HEK293 (cell line): ENCODE measurements around the gene EIF4E2.

Experiments used
- CTCF ChIA-PET: fragments of 350-600 bp; formaldehyde crosslinking; extraction: SDS; loops from one replicate; lab custom pipeline; 2021; ENCODE audit warnings: antibody characterized with exemption; lab: Yijun Ruan, JAX
- POLR2A ChIA-PET: fragments of 300-600 bp; formaldehyde crosslinking; extraction: SDS; loops from one replicate; lab custom pipeline; 2020; ENCODE audit warnings: antibody characterized with exemption, inconsistent platforms; lab: Yijun Ruan, JAX
- H3K27ac ChIP-seq: fragments of 200-500 bp; sonication (Bioruptor generic); 2 replicates; pipeline ENCODE4 v1.5.1; 2014; ENCODE audit warnings: low read depth, low read length, control low read depth, inconsistent platforms; ENCODE audit errors: extremely low read depth
- H3K36me3 ChIP-seq, 2 experiments: fragments of 200-500 bp in 1 of 2; sonication (Bioruptor generic) in 1 of 2; 1 replicate in 1 of 2; 2 replicates in 1 of 2; pipeline ENCODE4 v1.5.1; 2014 to 2017; ENCODE audit warnings: inconsistent platforms in 2 of 2, low read length in 2 of 2; ENCODE audit not compliant: control insufficient read depth in 2 of 2, insufficient read depth in 1 of 2
- H3K4me1 ChIP-seq: fragments of 200-500 bp; sonication (Bioruptor generic); 2 replicates; pipeline ENCODE4 v1.5.1; 2014; ENCODE audit warnings: mild to moderate bottlenecking, low read length, inconsistent platforms; ENCODE audit not compliant: control insufficient read depth, insufficient read depth
- H3K4me3 ChIP-seq: 2 replicates; pipeline ENCODE4 v1.5.1; 2011; ENCODE audit warnings: low read depth, mild to moderate bottlenecking, control low read depth, low read length, moderate library complexity
- H3K9me3 ChIP-seq: fragments of 200-500 bp; sonication (Bioruptor generic); 2 replicates; pipeline ENCODE4 v1.5.1; 2014; ENCODE audit warnings: low read depth, low read length, inconsistent platforms; ENCODE audit not compliant: control insufficient read depth, insufficient read depth
- FEZF1 ChIP-seq: fragments of 450-650 bp; formaldehyde crosslinking; IDR thresholded peaks from 2 replicates; pipeline ENCODE4 v1.5.1; 2016; ENCODE audit warnings: missing biosample characterization, missing genetic modification characterization
- GLI2 ChIP-seq: fragments of 450-650 bp; formaldehyde crosslinking; IDR thresholded peaks from 2 replicates; pipeline ENCODE4; 2017; ENCODE audit warnings: missing biosample characterization, missing genetic modification characterization, low read depth, borderline replicate concordance
- GLIS2 ChIP-seq: fragments of 450-650 bp; formaldehyde crosslinking; IDR thresholded peaks from 2 replicates; pipeline ENCODE4 v1.5.1; 2016; ENCODE audit warnings: missing biosample characterization, missing genetic modification characterization
- KLF9 ChIP-seq: fragments of 450-650 bp; formaldehyde crosslinking; IDR thresholded peaks from 2 replicates; pipeline ENCODE4 v1.5.1; 2016; ENCODE audit warnings: missing biosample characterization, missing genetic modification characterization, low read depth
- SALL2 ChIP-seq: fragments of 450-650 bp; formaldehyde crosslinking; IDR thresholded peaks from 2 replicates; pipeline ENCODE4 v1.5.0; 2017; ENCODE audit warnings: missing biosample characterization, mild to moderate bottlenecking, missing genetic modification characterization, borderline replicate concordance
- YY1 ChIP-seq: fragments of 450-650 bp; formaldehyde crosslinking; IDR thresholded peaks from 2 replicates; pipeline ENCODE4 v1.5.1; 2018; ENCODE audit warnings: missing biosample characterization, missing genetic modification characterization
- ZEB2 ChIP-seq: fragments of 450-650 bp; formaldehyde crosslinking; IDR thresholded peaks from 2 replicates; pipeline ENCODE4 v1.5.1; 2016; ENCODE audit warnings: missing biosample characterization, missing genetic modification characterization
- ZNF146 ChIP-seq: fragments of 450-650 bp; formaldehyde crosslinking; IDR thresholded peaks from 2 replicates; pipeline ENCODE4 v1.5.1; 2016; ENCODE audit warnings: missing biosample characterization, missing genetic modification characterization
- ZNF184 ChIP-seq: fragments of 450-650 bp; IDR thresholded peaks from 2 replicates; pipeline ENCODE4 v1.5.1; 2018; ENCODE audit warnings: missing biosample characterization, mild to moderate bottlenecking, missing genetic modification characterization
- ZNF211 ChIP-seq: fragments of 450-650 bp; formaldehyde crosslinking; IDR thresholded peaks from 2 replicates; pipeline ENCODE4 v1.5.1; 2016; ENCODE audit warnings: low read depth, missing biosample characterization, missing genetic modification characterization
- ZNF221 ChIP-seq: fragments of 450-650 bp; formaldehyde crosslinking; IDR thresholded peaks from 2 replicates; pipeline ENCODE4 v1.5.1; 2017; ENCODE audit warnings: missing biosample characterization, missing genetic modification characterization, borderline replicate concordance
- ZNF274 ChIP-seq, 2 experiments: fragments of 200-500 bp in 1 of 2; fragments of 450-650 bp in 1 of 2; sonication (Bioruptor generic) in 1 of 2; formaldehyde crosslinking in 1 of 2; IDR thresholded peaks; 2 replicates each; pipeline versions ENCODE4 v1.5.1 to v1.6.1; 2014 to 2016; ENCODE audit warnings: borderline replicate concordance in 1 of 2, inconsistent platforms in 1 of 2, low read length in 1 of 2, missing biosample characterization in 1 of 2, missing genetic modification characterization in 1 of 2
- ZNF335 ChIP-seq: fragments of 450-650 bp; formaldehyde crosslinking; conservative IDR thresholded peaks from 2 replicates; pipeline ENCODE4 v1.5.1; 2016; ENCODE audit warnings: missing biosample characterization, missing genetic modification characterization
- ZNF548 ChIP-seq: fragments of 450-650 bp; formaldehyde crosslinking; IDR thresholded peaks from 2 replicates; pipeline ENCODE4 v1.5.1; 2016; ENCODE audit warnings: missing biosample characterization, missing genetic modification characterization
- ZNF549 ChIP-seq: fragments of 450-650 bp; IDR thresholded peaks from 2 replicates; pipeline ENCODE4 v1.5.1; 2018; ENCODE audit warnings: missing biosample characterization, missing genetic modification characterization, mild to moderate bottlenecking, inconsistent platforms, moderate library complexity
- ZNF560 ChIP-seq: fragments of 450-650 bp; formaldehyde crosslinking; IDR thresholded peaks from 2 replicates; pipeline ENCODE4 v1.5.1; 2017; ENCODE audit warnings: missing biosample characterization, missing genetic modification characterization, borderline replicate concordance
- ZNF654 ChIP-seq: fragments of 450-650 bp; formaldehyde crosslinking; IDR thresholded peaks from 2 replicates; pipeline ENCODE4 v1.5.1; 2016; ENCODE audit warnings: low read depth, missing biosample characterization, missing genetic modification characterization
- ZNF670 ChIP-seq: fragments of 450-650 bp; formaldehyde crosslinking; IDR thresholded peaks from 2 replicates; pipeline ENCODE4 v1.5.1; 2016; ENCODE audit warnings: missing biosample characterization, missing genetic modification characterization, low read depth
- ZNF768 ChIP-seq: fragments of 450-650 bp; formaldehyde crosslinking; IDR thresholded peaks from 2 replicates; pipeline ENCODE4 v1.5.1; 2018; ENCODE audit warnings: missing biosample characterization, mild to moderate bottlenecking, missing genetic modification characterization
- ZNF776 ChIP-seq: fragments of 450-650 bp; formaldehyde crosslinking; IDR thresholded peaks from 2 replicates; pipeline ENCODE4 v1.5.0; 2017; ENCODE audit warnings: missing biosample characterization, missing genetic modification characterization, borderline replicate concordance
- ZNF777 ChIP-seq: fragments of 450-650 bp; formaldehyde crosslinking; IDR thresholded peaks from 2 replicates; pipeline ENCODE4 v1.5.1; 2017; ENCODE audit warnings: missing biosample characterization, missing genetic modification characterization, borderline replicate concordance
- ZNF785 ChIP-seq: fragments of 450-650 bp; formaldehyde crosslinking; IDR thresholded peaks from 2 replicates; pipeline ENCODE4 v1.5.1; 2016; ENCODE audit warnings: missing biosample characterization, missing genetic modification characterization
- ZNF830 ChIP-seq: fragments of 450-650 bp; IDR thresholded peaks from 2 replicates; pipeline ENCODE4 v1.5.0; 2018; ENCODE audit warnings: missing biosample characterization, missing genetic modification characterization, low read depth, mild to moderate bottlenecking, moderate library complexity
- ZSCAN23 ChIP-seq: fragments of 450-650 bp; formaldehyde crosslinking; IDR thresholded peaks from 2 replicates; pipeline ENCODE4 v1.5.1; 2016; ENCODE audit warnings: missing biosample characterization, missing genetic modification characterization
- ZSCAN30 ChIP-seq: fragments of 450-650 bp; IDR thresholded peaks from 2 replicates; pipeline ENCODE4 v1.5.1; 2018; ENCODE audit warnings: missing biosample characterization, mild to moderate bottlenecking, missing genetic modification characterization, moderate library complexity
- TF ChIP-seq, protein P1 (sequence below): fragments of 450-650 bp; formaldehyde crosslinking; IDR thresholded peaks from 2 replicates; pipeline ENCODE4 v1.5.1; 2016; ENCODE audit warnings: missing biosample characterization, missing genetic modification characterization
- TF ChIP-seq, protein P2 (sequence below): fragments of 450-650 bp; formaldehyde crosslinking; IDR thresholded peaks from 2 replicates; pipeline ENCODE4 v1.5.1; 2016; ENCODE audit warnings: missing biosample characterization, missing genetic modification characterization
- TF ChIP-seq, protein P3 (sequence below): fragments of 450-650 bp; formaldehyde crosslinking; IDR thresholded peaks from 2 replicates; pipeline ENCODE4 v1.5.1; 2017; ENCODE audit warnings: missing biosample characterization, missing genetic modification characterization
- TF ChIP-seq, protein P4 (sequence below): fragments of 450-650 bp; formaldehyde crosslinking; conservative IDR thresholded peaks from 2 replicates; pipeline ENCODE4 v1.5.1; 2016; ENCODE audit warnings: low read depth, missing biosample characterization, missing genetic modification characterization

The EIF4E2 gene

DNA sequence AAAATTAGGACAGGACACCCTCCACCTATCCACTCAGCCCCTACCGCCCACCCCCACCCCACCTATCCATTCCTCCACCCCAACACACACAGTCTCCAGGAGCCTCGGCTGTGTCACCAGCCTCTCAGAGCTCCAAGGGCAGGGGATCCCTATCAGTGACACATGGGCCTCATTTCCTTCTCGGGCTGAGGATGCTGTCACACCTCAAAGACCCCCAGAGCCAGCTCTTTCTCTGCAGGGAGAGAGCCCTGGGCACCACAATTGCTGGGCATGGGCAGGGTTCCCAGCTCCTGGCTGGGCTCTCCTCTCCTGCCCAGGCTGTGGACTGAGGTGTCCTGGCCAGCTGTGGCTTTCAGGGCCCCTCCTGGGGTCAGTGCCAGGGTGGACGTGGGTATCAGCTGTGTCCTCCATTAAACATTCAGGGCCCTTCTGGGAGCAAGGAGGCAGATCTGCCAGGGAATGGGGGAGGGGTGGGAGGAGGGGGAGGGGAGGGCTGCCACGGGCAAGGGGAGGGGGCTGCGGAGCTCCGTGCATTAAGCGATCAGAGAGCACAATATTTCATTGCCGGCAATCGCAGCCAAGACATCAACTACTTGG lies 48.6 kb upstream of the EIF4E2 start:
- CTCF ChIA-PET = interaction anchor here (0.7 to 1.0 kb wide), 2 partner anchors 20 to 22 kb away, joined by 3 to 5 read pairs; no protein-coding TSS in a partner anchor

DNA sequence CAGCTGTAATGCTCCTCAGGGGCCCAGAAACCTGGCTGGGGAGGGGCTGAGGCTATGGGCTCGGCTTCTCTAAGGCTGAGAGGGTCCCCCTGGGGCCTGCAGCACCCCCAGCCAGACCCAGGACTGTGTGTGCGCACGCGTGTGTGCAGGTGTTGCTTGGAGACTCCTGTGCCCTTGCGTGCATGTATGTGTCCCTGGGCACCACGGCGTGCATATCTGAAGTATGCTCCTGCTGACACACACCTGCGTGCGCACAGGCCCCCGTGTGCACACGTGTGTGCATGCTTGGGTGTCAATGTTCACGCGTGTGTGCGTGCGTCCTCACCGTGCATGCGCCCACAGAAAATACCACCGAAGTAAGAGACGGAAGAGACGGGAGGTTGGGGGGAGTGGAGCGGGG lies 48.0 kb upstream of the EIF4E2 start:
- Histone ChIP-seq H3K4me1 (no peaks in the 10 kb centered on the region), H3K36me3 (no peaks in the 10 kb centered on the region), H3K27ac (no peak overlapping the region), H3K4me3 (no peak overlapping the region), H3K9me3 (no peaks in the 10 kb centered on the region)
- POLR2A ChIA-PET = no interaction called here
- TF ChIP-seq KLF9 (tag by site-specific recombination) (no peak), ZNF274 (IDR thresholded peaks at IDR 0.05; ENCODE audit: low read length) (no peak), ZNF274 (tag by site-specific recombination; IDR thresholded peaks at IDR 0.05; ENCODE audit: borderline replicate concordance) (no peak), ZNF670 (no peak), ZNF221 (tag by site-specific recombination) (no peak), ZNF830 (tag by site-specific recombination) (no peak), ZNF549 (no peak), ZEB2 (tag by site-specific recombination) (no peak), ZNF146 (tag by site-specific recombination) (no peak), SALL2 (tag by site-specific recombination) (no peak), ZNF785 (tag by site-specific recombination) (no peak)
- TF ChIP-seq, protein P1, sequence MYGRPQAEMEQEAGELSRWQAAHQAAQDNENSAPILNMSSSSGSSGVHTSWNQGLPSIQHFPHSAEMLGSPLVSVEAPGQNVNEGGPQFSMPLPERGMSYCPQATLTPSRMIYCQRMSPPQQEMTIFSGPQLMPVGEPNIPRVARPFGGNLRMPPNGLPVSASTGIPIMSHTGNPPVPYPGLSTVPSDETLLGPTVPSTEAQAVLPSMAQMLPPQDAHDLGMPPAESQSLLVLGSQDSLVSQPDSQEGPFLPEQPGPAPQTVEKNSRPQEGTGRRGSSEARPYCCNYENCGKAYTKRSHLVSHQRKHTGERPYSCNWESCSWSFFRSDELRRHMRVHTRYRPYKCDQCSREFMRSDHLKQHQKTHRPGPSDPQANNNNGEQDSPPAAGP (tag by site-specific recombination) = no peak
- CTCF ChIA-PET = interaction anchor here (0.7 kb wide), 1 partner anchor 21 kb away, joined by 3 read pairs; no protein-coding TSS in a partner anchor

More for the DNA sequence above, 48.6 kb upstream of the EIF4E2 start:
- no peaks in the 10 kb centered on the region for H3K4me1 ChIP-seq
- POLR2A ChIA-PET = interaction anchor here (0.6 kb wide), 1 partner anchor 525 kb away, joined by 6 read pairs; no protein-coding TSS in a partner anchor
- no peak overlapping the region for H3K27ac ChIP-seq
- H3K4me3 ChIP-seq = no peak overlapping the region
- no peak for TF ChIP-seq ZNF777 (tag by site-specific recombination)
- TF ChIP-seq ZNF654 (tag by site-specific recombination) = no peak
- no peak for TF ChIP-seq GLI2 (tag by site-specific recombination)
- no peak for TF ChIP-seq ZNF560 (tag by site-specific recombination)
- TF ChIP-seq ZSCAN23 (tag by site-specific recombination) = no peak
- TF ChIP-seq, protein P2, sequence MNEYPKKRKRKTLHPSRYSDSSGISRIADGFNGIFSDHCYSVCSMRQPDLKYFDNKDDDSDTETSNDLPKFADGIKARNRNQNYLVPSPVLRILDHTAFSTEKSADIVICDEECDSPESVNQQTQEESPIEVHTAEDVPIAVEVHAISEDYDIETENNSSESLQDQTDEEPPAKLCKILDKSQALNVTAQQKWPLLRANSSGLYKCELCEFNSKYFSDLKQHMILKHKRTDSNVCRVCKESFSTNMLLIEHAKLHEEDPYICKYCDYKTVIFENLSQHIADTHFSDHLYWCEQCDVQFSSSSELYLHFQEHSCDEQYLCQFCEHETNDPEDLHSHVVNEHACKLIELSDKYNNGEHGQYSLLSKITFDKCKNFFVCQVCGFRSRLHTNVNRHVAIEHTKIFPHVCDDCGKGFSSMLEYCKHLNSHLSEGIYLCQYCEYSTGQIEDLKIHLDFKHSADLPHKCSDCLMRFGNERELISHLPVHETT (tag by site-specific recombination) = no peak
- no peak for TF ChIP-seq ZNF184 (tag by site-specific recombination)
- no peak for TF ChIP-seq ZSCAN30 (tag by site-specific recombination)
- no peak for TF ChIP-seq ZNF768 (tag by site-specific recombination)
- TF ChIP-seq ZNF776 (tag by site-specific recombination) = no peak
- TF ChIP-seq, protein P3, sequence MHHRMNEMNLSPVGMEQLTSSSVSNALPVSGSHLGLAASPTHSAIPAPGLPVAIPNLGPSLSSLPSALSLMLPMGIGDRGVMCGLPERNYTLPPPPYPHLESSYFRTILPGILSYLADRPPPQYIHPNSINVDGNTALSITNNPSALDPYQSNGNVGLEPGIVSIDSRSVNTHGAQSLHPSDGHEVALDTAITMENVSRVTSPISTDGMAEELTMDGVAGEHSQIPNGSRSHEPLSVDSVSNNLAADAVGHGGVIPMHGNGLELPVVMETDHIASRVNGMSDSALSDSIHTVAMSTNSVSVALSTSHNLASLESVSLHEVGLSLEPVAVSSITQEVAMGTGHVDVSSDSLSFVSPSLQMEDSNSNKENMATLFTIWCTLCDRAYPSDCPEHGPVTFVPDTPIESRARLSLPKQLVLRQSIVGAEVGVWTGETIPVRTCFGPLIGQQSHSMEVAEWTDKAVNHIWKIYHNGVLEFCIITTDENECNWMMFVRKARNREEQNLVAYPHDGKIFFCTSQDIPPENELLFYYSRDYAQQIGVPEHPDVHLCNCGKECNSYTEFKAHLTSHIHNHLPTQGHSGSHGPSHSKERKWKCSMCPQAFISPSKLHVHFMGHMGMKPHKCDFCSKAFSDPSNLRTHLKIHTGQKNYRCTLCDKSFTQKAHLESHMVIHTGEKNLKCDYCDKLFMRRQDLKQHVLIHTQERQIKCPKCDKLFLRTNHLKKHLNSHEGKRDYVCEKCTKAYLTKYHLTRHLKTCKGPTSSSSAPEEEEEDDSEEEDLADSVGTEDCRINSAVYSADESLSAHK = no peak
- no peak for TF ChIP-seq YY1 (tag by site-specific recombination)
- TF ChIP-seq GLIS2 (tag by site-specific recombination) = no peak
- TF ChIP-seq FEZF1 (tag by site-specific recombination) = no peak
- no peak for TF ChIP-seq ZNF670
- no peak for TF ChIP-seq ZNF548 (tag by site-specific recombination)
- TF ChIP-seq ZNF335 (tag by site-specific recombination) = no peak
- TF ChIP-seq ZNF211 (tag by site-specific recombination) = no peak
- TF ChIP-seq, protein P4, sequence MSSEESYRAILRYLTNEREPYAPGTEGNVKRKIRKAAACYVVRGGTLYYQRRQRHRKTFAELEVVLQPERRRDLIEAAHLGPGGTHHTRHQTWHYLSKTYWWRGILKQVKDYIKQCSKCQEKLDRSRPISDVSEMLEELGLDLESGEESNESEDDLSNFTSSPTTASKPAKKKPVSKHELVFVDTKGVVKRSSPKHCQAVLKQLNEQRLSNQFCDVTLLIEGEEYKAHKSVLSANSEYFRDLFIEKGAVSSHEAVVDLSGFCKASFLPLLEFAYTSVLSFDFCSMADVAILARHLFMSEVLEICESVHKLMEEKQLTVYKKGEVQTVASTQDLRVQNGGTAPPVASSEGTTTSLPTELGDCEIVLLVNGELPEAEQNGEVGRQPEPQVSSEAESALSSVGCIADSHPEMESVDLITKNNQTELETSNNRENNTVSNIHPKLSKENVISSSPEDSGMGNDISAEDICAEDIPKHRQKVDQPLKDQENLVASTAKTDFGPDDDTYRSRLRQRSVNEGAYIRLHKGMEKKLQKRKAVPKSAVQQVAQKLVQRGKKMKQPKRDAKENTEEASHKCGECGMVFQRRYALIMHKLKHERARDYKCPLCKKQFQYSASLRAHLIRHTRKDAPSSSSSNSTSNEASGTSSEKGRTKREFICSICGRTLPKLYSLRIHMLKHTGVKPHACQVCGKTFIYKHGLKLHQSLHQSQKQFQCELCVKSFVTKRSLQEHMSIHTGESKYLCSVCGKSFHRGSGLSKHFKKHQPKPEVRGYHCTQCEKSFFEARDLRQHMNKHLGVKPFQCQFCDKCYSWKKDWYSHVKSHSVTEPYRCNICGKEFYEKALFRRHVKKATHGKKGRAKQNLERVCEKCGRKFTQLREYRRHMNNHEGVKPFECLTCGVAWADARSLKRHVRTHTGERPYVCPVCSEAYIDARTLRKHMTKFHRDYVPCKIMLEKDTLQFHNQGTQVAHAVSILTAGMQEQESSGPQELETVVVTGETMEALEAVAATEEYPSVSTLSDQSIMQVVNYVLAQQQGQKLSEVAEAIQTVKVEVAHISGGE = no peak
- TF ChIP-seq, all 188 proteins: peak for 0
- Histone ChIP-seq H3K36me3 (no peaks in the 10 kb centered on the region), H3K9me3 (no peaks in the 10 kb centered on the region)
